Hepatocyte (in vitro differentiated cells): Measurements from ENCODE around the gene MICAL2. TPM values are rescaled to one million over a fixed set of nuclear protein-coding genes. Genes with fewer than 3 reads are reported as not detected.

Experiments
- DNase-seq: peaks from one replicate; pipeline ENCODE4 v3.0.0-alpha.2; 2016; ENCODE audit warnings: low spot score
- H2AFZ ChIP-seq: fragments of 200-600 bp; sonication (generic); 2 replicates; pipeline ENCODE4 v1.6.0; 2016; ENCODE audit warnings: antibody characterized with exemption, mild to moderate bottlenecking
- H3K27ac ChIP-seq: fragments of 200-600 bp; sonication (generic); 2 replicates; pipeline ENCODE4 v1.5.1; 2016; ENCODE audit warnings: mild to moderate bottlenecking
- H3K27me3 ChIP-seq: fragments of 200-600 bp; sonication (generic); 2 replicates; pipeline ENCODE4 v1.6.1; 2016
- H3K36me3 ChIP-seq: fragments of 200-600 bp; sonication (generic); replicated peaks from 2 replicates; pipeline ENCODE4 v1.5.1; 2016; ENCODE audit warnings: low read depth; ENCODE audit not compliant: insufficient read depth
- H3K4me1 ChIP-seq: fragments of 200-600 bp; sonication (generic); 2 replicates; pipeline ENCODE4 v1.5.1; 2016; ENCODE audit warnings: mild to moderate bottlenecking, moderate library complexity; ENCODE audit not compliant: insufficient read depth
- H3K4me2 ChIP-seq: fragments of 200-600 bp; sonication (generic); 2 replicates; pipeline ENCODE4 v1.6.0; 2016
- H3K4me3 ChIP-seq: fragments of 200-600 bp; sonication (generic); 2 replicates; pipeline ENCODE4 v1.5.1; 2016; ENCODE audit warnings: mild to moderate bottlenecking
- H3K79me2 ChIP-seq: fragments of 200-600 bp; sonication (generic); 2 replicates; pipeline ENCODE4 v1.6.0; 2017; ENCODE audit warnings: mild to moderate bottlenecking
- H3K9me2 ChIP-seq: fragments of 200-600 bp; sonication (generic); replicated peaks from 2 replicates; pipeline ENCODE4 v1.6.0; 2017; ENCODE audit warnings: mild to moderate bottlenecking; ENCODE audit not compliant: insufficient read depth
- H3K9me3 ChIP-seq: fragments of 200-600 bp; sonication (generic); 2 replicates; pipeline ENCODE4 v1.5.1; 2016; ENCODE audit warnings: low read depth, mild to moderate bottlenecking
- H4K20me1 ChIP-seq: fragments of 200-600 bp; sonication (generic); 2 replicates; pipeline ENCODE4 v1.6.0; 2016; ENCODE audit warnings: mild to moderate bottlenecking; ENCODE audit not compliant: insufficient read depth, poor library complexity, severe bottlenecking
- CTCF ChIP-seq: fragments of 200-600 bp; sonication (generic); IDR thresholded peaks from 2 replicates; pipeline ENCODE4 v1.5.1; 2016; ENCODE audit warnings: antibody characterized with exemption, mild to moderate bottlenecking; ENCODE audit not compliant: poor library complexity
- EZH2 ChIP-seq: fragments of 200-600 bp; sonication (generic); IDR thresholded peaks from 2 replicates; pipeline ENCODE4 v1.6.1; 2016; ENCODE audit warnings: antibody characterized with exemption, mild to moderate bottlenecking, borderline replicate concordance
- EZH2phosphoT487 ChIP-seq: fragments of 200-600 bp; sonication (generic); IDR thresholded peaks from one replicate; pipeline ENCODE4 v1.6.1; 2018; ENCODE audit warnings: antibody characterized with exemption, mild to moderate bottlenecking, low read depth, moderate library complexity; ENCODE audit not compliant: unreplicated experiment, severe bottlenecking
- WGBS: methylation state at CpG from one replicate; pipeline ENCODE4 v1.1.6; 2016; ENCODE audit warnings: low lambda C conversion rate; ENCODE audit errors: missing lambda C conversion rate; 5-methylcytosine and 5-hydroxymethylcytosine counted together
- polyA plus RNA-seq: library from polyadenylated mRNA; unstranded; fragments of >200 nt; fragmentation: Nextera tagmentation; extraction: Ambion mirVana; gene quantifications from 2 replicates; pipeline ENCODE4 v1.2.1, GENCODE V29; 2016
- total RNA-seq: library from RNA; depleted of rRNA; stranded (reverse); fragments of >200 nt; gene quantifications from 2 replicates; pipeline ENCODE4 v1.2.3, GENCODE V29; 2014

MICAL2 gene
- total and polyA plus RNA-seq, 2 experiments from 2014 or later, result 36.8 to 56.0 TPM

DNA sequence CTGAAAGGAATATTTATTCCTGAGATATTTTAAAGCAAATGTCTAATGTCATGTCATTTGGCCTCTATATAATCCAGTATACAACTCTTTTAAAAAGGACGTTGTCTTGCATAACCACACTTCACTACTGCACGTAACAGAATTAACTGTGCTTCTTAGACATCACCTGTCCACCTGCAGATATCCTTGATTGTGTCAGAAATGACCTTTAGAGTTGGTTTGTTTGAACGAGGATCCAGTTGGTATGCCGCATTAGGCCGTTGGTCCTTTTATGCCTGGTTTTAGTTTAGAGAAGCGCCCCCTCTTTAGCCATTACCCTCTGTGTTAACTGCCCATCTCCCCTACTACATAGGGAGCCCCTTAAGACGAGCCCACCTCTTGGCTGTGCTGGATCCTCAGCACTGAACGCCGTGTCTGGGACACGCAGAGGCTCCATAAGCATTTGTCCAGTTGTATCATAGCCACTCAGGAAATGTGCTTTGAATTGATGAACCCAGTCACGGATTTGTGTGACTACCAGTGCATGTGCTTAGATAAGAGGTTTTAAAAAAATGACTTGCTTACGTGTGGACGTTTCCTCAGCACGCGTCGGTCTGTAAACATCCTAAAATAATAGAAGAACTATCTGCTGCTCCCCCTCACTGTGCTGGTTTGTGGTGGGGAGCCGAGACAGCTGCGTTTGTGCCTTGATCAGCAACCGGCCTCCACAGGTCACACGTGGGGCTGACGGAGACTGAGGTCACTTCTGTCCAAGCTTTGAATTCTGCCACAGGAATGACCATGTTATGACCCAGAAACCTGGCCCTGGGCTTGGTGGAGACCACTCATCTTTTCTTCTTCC, 4.0 kb downstream of the MICAL2 start:
- H4K20me1 ChIP-seq, result no peaks in the 10 kb centered on the region
- H3K9me3 ChIP-seq, result no peaks in the 10 kb centered on the region
- no peaks in the 10 kb centered on the region for H3K27me3 ChIP-seq
- H3K4me2 ChIP-seq, result peak overlapping the region; percentile 97
- 68% methylated on average over 21 of the region's 21 CpGs for WGBS
- no peak for DNase-seq
- no peak overlapping the region for H3K4me3 ChIP-seq
- peaks cover 64% of the 10 kb centered on the region for H3K79me2 ChIP-seq
- peak overlapping the region; percentile 93 for H3K27ac ChIP-seq
- H3K9me2 ChIP-seq, result no peaks in the 10 kb centered on the region
- TF ChIP-seq CTCF (no peak), EZH2phosphoT487 (no peak), EZH2 (no peak)
- H2AFZ ChIP-seq, result no peak overlapping the region
- no peaks in the 10 kb centered on the region for H3K36me3 ChIP-seq
- H3K4me1 ChIP-seq, result peaks cover 25% of the 10 kb centered on the region

DNA sequence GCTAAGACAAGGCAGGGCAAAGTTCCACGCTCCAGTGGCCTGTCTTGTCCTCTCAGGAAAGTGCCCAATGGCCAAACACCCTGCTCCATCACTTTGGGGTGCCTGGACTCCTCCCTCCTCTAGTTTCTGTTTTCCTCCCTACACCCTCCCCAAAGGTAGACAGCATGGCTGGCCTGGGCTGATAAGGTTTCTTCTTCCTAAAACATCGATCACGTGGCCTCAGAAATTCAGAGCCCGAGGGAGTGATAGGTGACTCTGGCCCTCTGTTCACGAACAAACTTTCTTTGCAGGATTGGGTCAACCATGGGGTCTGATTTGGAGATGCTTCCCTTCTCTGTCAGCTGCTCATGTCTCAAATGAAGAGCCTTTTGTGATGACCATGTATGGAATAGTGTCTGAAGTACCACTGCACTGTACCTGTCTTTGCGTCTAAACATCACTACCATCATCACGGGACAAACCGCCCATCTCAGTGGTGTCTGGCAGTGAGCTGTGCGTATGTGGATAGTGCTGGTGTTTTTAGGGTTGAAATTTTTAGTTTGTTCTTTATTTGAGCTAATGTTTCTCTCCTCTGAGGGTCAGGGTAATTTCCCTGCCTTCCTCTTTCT, 6.1 kb downstream of the MICAL2 start:
- H3K27ac ChIP-seq, result peak overlapping the region; percentile 82
- H4K20me1 ChIP-seq, result no peaks in the 10 kb centered on the region
- H2AFZ ChIP-seq, result no peak overlapping the region
- H3K36me3 ChIP-seq, result no peaks in the 10 kb centered on the region
- no peaks in the 10 kb centered on the region for H3K27me3 ChIP-seq
- H3K4me3 ChIP-seq, result no peak overlapping the region
- WGBS, result 86% methylated on average over 9 of the region's 9 CpGs
- H3K79me2 ChIP-seq, result peaks cover 72% of the 10 kb centered on the region
- no peaks in the 10 kb centered on the region for H3K9me3 ChIP-seq
- no peaks in the 10 kb centered on the region for H3K9me2 ChIP-seq
- H3K4me2 ChIP-seq, result no peak overlapping the region
- no peak for TF ChIP-seq EZH2phosphoT487
- TF ChIP-seq EZH2, result no peak
- TF ChIP-seq CTCF, result no peak
- DNase-seq, result no peak
- H3K4me1 ChIP-seq, result peaks cover 27% of the 10 kb centered on the region

DNA sequence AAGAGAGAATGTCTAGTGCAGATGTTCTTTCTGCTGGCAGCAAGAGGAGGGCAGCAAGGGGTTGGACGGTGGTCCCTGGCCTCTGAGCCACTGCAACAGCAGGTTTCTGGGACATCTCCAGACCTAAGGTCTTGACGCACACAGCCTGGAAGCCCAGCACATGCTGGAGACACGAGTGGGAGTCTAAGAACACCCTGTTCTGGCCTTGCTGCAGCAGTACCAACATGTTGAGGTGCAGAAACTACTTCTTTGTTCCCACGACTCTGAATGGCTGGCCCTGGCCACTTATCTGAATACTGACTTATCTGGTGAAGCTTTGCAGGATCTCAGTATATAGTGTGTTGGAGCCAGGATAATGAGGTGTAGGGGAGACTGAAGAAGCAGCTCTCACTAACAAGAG, 6.8 kb downstream of the MICAL2 start:
- Histone ChIP-seq H3K36me3 (no peaks in the 10 kb centered on the region), H3K27ac (peak overlapping the region; percentile 82), H3K4me2 (no peak overlapping the region), H3K27me3 (no peaks in the 10 kb centered on the region), H3K9me3 (no peaks in the 10 kb centered on the region), H3K4me1 (peaks cover 24% of the 10 kb centered on the region), H3K79me2 (peaks cover 65% of the 10 kb centered on the region), H2AFZ (no peak overlapping the region), H3K4me3 (no peak overlapping the region), H3K9me2 (no peaks in the 10 kb centered on the region), H4K20me1 (no peaks in the 10 kb centered on the region)
- TF ChIP-seq EZH2, result no peak
- TF ChIP-seq EZH2phosphoT487, result no peak
- TF ChIP-seq CTCF, result no peak
- DNase-seq, result no peak
- 58% methylated on average over 4 of the region's 4 CpGs for WGBS
